ENCODE measurements around the gene ERCC2. TPM values are rescaled to one million over a fixed set of nuclear protein-coding genes. Genes with fewer than 3 reads are reported as not detected.
"Not testable (repeated sequence)": the region's sequence is repeated elsewhere in the genome, so short reads cannot be mapped to it uniquely, and the experiment has no call there.

Gene ERCC2
- total RNA-seq, result 10 to 100 TPM; 20.0 to 28.2 TPM

DNA sequence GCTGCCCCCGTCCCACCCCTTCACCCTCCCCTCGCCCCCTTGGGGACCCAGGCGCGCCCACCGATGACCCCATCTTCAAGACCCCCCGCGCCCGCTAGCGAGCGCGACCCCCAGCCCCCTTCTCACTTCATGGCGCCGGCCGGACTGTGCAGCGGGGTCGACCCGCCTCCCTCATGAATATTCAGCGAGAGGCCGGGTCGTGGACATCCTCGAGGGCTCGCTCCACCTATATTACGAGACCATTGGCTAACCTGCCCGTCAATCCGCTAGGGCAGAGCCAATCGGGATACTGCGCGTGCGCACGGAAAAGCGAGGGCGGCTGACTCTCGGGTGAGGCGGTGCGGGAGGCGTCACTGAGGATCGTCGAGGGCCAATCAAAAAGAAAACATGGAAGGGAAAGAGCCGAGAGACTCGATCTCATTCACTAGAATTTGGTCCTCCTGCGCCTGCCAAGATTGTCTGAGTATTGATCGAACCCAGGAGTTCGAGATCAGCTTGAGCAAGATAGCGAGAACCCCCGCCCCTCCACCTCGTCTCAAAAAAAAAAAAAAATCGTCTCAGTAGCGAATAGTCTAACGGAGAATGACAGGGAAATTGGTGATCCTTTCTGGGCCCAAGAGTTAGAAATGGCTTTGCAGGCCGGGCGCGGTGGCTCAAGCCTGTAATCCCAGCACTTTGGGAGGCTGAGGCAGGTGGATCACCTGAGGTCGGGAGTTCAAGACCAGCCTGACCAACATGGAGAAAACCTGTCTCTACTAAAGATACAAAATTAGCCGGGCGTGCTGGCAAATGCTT is at the start of gene ERCC2:
TSS of gene ERCC2 (minus strand) at position 164 of the 795 bp plus-strand sequence. CDS start at position 131, 33 bp downstream.
- H3K36me3 Mint-ChIP-seq, result no peaks in the 10 kb centered on the region
- peaks cover 5% of the 10 kb centered on the region for H3K27me3 Mint-ChIP-seq
- no peaks in the 10 kb centered on the region for H3K9me3 Mint-ChIP-seq
- POLR2A ChIA-PET, result interaction anchor here (0.5 to 1.3 kb wide), 4 partner anchors 16 to 35 kb away, joined by 3 to 4 read pairs (median 3); no protein-coding TSS in a partner anchor
- H3K27ac Mint-ChIP-seq, result peak within 1 kb of the TSS; percentile 99
- H3K4me3 Mint-ChIP-seq, result peak within 1 kb of the TSS; percentile 96
- H3K4me1 Mint-ChIP-seq, result peaks cover 14% of the 10 kb centered on the region
- peak; percentile 100 for ATAC-seq (ENCODE audit: low read depth)
- peak; percentile 99 for DNase-seq

DNA sequence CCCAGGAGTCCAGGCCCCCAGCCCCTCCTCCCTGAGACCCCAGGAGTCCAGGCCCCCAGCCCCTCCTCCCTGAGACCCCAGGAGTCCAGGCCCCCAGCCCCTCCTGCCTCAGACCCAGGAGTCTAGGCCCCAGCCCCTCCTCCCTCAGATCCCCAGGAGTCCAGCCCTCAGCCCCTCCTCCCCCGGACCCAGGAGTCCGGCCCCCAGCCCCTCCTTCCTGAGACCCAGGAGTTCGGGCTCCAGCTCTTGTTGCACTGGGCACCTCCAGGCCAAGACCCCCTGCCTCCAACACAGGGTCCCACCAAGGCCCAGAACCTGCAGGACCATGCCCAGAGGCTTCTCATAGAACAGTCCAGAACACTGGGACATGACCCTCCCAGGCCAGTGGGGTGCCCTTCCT is 49.5 kb upstream of the ERCC2 start:
- Mint-ChIP-seq H3K4me3 (peak overlapping the region; percentile 76), H3K27me3 (no peaks in the 10 kb centered on the region), H3K36me3 (peaks cover 20% of the 10 kb centered on the region), H3K4me1 (peaks cover 49% of the 10 kb centered on the region), H3K9me3 (no peaks in the 10 kb centered on the region), H3K27ac (peak overlapping the region; percentile 92)
- ATAC-seq (ENCODE audit: low read depth) (no peak), DNase-seq (no peak)
- POLR2A ChIA-PET, result interaction anchor here (1.0 to 1.6 kb wide), 3 partner anchors 11 to 48 kb away, joined by 3 to 4 read pairs (median 4); partner anchors contain the start of gene FOSB

DNA sequence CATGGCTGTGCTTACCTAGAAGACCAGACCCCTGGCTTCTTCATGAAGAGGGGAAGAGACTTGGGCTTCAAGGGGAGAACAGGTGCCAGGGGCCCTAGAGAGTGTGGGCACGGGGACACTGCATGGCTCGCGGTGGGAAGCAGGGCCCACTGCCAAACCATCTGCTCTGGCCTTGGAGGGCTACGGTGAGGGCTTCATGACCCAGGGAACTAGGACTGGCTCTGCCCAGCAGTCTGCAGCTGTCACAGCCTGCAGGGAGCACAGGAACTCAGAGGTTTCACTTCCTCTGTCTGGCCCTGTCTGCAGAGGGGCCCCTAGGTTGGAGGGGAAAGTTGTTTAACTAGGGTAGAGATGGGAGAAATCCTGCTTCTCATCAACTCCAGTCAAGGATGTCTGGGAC is 49.0 kb upstream of the ERCC2 start:
- Mint-ChIP-seq H3K27me3 (no peaks in the 10 kb centered on the region), H3K4me1 (peaks cover 46% of the 10 kb centered on the region), H3K4me3 (peak overlapping the region; percentile 76), H3K36me3 (peaks cover 20% of the 10 kb centered on the region), H3K9me3 (no peaks in the 10 kb centered on the region), H3K27ac (peak overlapping the region; percentile 92)
- DNase-seq, result peak; percentile 51
- POLR2A ChIA-PET, result interaction anchor here (1.0 to 1.6 kb wide), 4 partner anchors 9 to 48 kb away, joined by 3 to 5 read pairs (median 4); partner anchors contain the start of gene FOSB
- ATAC-seq (ENCODE audit: low read depth), result peak; percentile 59

DNA sequence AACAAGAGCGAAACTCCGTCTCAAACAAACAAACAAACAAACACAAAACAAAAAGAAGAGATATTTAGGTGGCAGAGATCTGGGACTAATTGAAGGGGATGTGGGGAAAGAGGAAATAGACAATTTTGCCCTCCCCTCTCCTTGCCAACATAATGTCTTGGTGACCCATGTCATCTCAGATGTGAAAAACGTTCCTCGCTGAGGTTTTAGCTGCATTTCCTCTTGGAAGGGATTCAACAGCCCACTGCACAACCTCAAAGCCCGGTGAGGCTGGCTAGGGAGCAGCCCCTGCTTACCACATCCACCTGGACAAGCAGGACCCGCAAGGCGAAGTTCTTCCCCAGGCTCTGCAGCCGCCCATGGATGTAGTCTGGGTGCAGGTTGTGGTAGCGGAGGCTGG is 48.4 kb upstream of the ERCC2 start:
- no peaks in the 10 kb centered on the region for H3K27me3 Mint-ChIP-seq
- no peak for DNase-seq
- POLR2A ChIA-PET, result interaction anchor here (1.0 to 1.6 kb wide), 4 partner anchors 9 to 49 kb away, joined by 3 to 5 read pairs (median 4); partner anchors contain the start of gene FOSB

DNA sequence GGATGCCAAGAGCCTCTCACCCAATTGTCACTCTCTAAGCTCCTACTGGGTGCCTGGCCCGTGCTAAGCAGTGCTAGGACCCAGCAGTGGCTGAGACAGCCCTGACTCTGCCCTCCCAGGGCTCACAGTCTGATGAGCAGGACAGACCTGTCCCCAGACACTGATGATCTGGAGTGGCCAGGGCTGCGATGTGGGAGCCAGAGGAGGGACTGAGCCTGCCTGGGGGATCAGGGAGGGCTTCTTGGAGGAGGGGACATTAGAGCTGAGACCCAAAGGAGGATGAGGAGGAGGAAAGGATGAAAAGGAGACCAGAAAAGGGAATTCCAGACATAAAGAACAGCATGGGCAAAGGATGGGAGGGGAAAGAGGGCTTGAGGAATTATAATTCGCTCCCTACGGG is 46.8 kb upstream of the ERCC2 start:
- Mint-ChIP-seq H3K9me3 (no peaks in the 10 kb centered on the region), H3K36me3 (peaks cover 21% of the 10 kb centered on the region)

More for the DNA sequence above, 48.4 kb upstream of the ERCC2 start:
- Mint-ChIP-seq H3K27ac (peak overlapping the region; percentile 92), H3K4me3 (peak overlapping the region; percentile 76), H3K9me3 (no peaks in the 10 kb centered on the region), H3K36me3 (peaks cover 20% of the 10 kb centered on the region), H3K4me1 (peaks cover 42% of the 10 kb centered on the region)
- ATAC-seq (ENCODE audit: low read depth), result no peak

DNA sequence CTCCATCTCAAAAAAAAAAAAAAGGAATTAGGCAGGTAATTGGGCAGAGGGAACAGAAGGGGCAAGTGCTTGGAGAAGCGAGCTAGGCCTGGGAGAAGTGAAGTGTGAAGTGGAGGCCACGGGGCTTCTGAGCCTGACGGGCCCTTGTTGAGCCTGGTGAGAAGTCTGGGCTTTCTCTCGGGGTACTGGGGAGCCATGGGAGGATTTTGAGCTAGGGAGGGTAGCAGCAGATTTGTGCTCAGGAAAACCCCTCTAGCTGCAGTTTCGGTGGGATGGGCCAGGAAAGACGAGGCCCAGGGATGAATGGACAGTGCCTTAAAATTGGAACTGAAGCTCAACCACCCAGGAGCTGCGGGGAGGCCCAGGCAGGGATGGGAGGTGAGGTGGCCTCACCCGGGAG is 44.1 kb upstream of the ERCC2 start:
- ATAC-seq (ENCODE audit: low read depth) (no peak), DNase-seq (no peak)
- Mint-ChIP-seq H3K9me3 (no peaks in the 10 kb centered on the region), H3K27me3 (no peaks in the 10 kb centered on the region), H3K27ac (peak overlapping the region; percentile 2), H3K36me3 (peaks cover 22% of the 10 kb centered on the region), H3K4me1 (peaks cover 14% of the 10 kb centered on the region), H3K4me3 (no peak overlapping the region)
- POLR2A ChIA-PET, result interaction anchor here (0.7 to 1.1 kb wide), 2 partner anchors 45 to 55 kb away, joined by 3 to 4 read pairs; no protein-coding TSS in a partner anchor

More for the DNA sequence above, 46.8 kb upstream of the ERCC2 start:
- no peak for ATAC-seq (ENCODE audit: low read depth)
- POLR2A ChIA-PET, result interaction anchor here (1.5 kb wide), 1 partner anchor 10 kb away, joined by 3 read pairs; no protein-coding TSS in a partner anchor
- DNase-seq, result no peak
- Mint-ChIP-seq H3K27ac (peak overlapping the region; percentile 72), H3K27me3 (no peaks in the 10 kb centered on the region), H3K4me3 (no peak overlapping the region), H3K4me1 (peaks cover 30% of the 10 kb centered on the region)

- no peak overlapping the region for H3K27ac Mint-ChIP-seq
- no peak for ATAC-seq (ENCODE audit: low read depth)
- no peak overlapping the region for H3K4me3 Mint-ChIP-seq
- DNase-seq, result no peak
- H3K27me3 Mint-ChIP-seq, result no peaks in the 10 kb centered on the region
- POLR2A ChIA-PET, result interaction anchor here (0.5 kb wide), 1 partner anchor 126 kb away, joined by 4 read pairs; no protein-coding TSS in a partner anchor
- no peaks in the 10 kb centered on the region for H3K9me3 Mint-ChIP-seq
- H3K4me1 Mint-ChIP-seq, result peaks cover 4% of the 10 kb centered on the region
- peaks cover 19% of the 10 kb centered on the region for H3K36me3 Mint-ChIP-seq
These were observed 43.1 kb upstream of the ERCC2 start for GRCh38 chr19:45413497-45413896.

GRCh38 chr19:45410330-45410729 is 40.0 kb upstream of the ERCC2 start:
- not testable (repeated sequence) for H3K4me3 Mint-ChIP-seq; H3K27me3 Mint-ChIP-seq; H3K36me3 Mint-ChIP-seq; H3K9me3 Mint-ChIP-seq; DNase-seq; H3K27ac Mint-ChIP-seq; ATAC-seq (ENCODE audit: low read depth)
- H3K4me1 Mint-ChIP-seq, result peaks cover 11% of the 10 kb centered on the region
- POLR2A ChIA-PET, result interaction anchor here (1.1 kb wide), 1 partner anchor 13 kb away, joined by 5 read pairs; the partner anchor contains the start of gene ERCC1

DNA sequence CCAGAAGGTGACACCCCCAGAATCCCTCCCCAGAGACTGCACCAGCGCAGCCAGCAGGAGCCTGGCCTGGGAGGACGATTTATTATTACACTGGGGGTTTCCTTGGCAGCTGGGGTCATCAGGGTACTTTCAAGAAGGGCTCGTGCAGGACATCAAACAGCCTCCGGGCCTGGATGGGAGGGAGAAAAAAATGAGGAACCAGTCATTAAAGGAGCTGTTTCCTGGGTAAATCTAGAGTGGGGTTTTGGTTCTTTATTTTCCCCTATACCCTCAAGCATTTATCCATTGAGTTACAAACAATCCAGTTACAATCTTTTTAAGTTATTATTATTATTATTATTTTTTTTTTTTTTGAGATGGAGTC is 39.2 kb upstream of the ERCC2 start:
- Mint-ChIP-seq H3K4me3 (no peak overlapping the region), H3K27ac (no peak overlapping the region), H3K9me3 (no peaks in the 10 kb centered on the region), H3K36me3 (peaks cover 7% of the 10 kb centered on the region), H3K4me1 (peaks cover 16% of the 10 kb centered on the region), H3K27me3 (no peaks in the 10 kb centered on the region)
- DNase-seq (no peak), ATAC-seq (ENCODE audit: low read depth) (no peak)
- POLR2A ChIA-PET, result interaction anchor here (0.7 to 1.1 kb wide), 3 partner anchors 10 to 322 kb away, joined by 3 to 5 read pairs (median 4); partner anchors contain the start of gene ERCC1

DNA sequence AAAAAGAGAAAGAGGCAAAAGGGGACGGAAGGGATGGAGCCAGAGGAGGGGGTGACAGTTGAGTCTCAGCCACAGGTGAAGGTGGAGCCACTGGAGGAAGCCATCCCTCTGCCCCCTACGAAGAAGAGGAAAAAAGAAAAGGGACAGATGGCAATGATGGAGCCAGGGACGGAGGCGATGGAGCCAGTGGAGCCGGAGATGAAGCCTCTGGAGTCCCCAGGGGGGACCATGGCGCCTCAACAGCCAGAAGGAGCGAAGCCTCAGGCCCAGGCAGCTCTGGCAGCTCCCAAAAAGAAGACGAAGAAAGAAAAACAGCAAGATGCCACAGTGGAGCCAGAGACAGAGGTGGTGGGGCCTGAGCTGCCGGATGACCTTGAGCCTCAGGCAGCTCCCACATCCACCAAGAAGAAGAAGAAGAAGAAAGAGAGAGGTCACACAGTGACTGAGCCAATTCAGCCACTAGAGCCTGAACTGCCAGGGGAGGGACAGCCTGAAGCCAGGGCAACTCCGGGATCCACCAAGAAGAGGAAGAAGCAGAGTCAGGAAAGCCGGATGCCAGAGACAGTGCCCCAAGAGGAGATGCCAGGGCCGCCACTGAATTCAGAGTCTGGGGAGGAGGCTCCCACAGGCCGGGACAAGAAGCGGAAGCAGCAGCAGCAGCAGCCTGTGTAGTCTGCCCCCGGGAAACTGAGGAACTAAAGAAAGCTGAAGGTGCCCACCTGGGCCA is 38.6 kb upstream of the ERCC2 start:
- Mint-ChIP-seq H3K27me3 (peaks cover 5% of the 10 kb centered on the region), H3K27ac (peak overlapping the region; percentile 7), H3K4me1 (peaks cover 20% of the 10 kb centered on the region), H3K9me3 (no peaks in the 10 kb centered on the region), H3K36me3 (peaks cover 8% of the 10 kb centered on the region), H3K4me3 (no peak overlapping the region)
- DNase-seq, result no peak
- POLR2A ChIA-PET, result interaction anchor here (0.7 to 1.2 kb wide), 3 partner anchors 10 to 323 kb away, joined by 3 to 4 read pairs (median 3); no protein-coding TSS in a partner anchor
- no peak for ATAC-seq (ENCODE audit: low read depth)

DNA sequence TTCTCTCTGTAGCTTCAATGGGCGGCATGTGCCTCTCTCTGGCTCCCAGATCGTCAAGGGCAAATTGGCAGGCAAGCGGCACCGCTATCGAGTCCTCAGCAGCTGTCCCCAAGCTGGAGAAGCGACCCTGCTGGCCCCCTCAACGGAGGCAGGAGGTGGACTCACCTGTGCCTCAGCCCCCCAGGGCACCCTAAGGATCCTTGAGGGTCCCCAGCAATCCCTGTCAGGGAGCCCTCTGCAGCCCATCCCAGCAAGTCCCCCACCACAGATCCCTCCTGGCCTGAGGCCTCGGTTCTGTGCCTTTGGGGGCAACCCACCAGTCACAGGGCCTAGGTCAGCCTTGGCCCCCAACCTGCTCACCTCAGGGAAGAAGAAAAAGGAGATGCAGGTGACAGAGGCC is 37.7 kb upstream of the ERCC2 start:
- peaks cover 14% of the 10 kb centered on the region for H3K27me3 Mint-ChIP-seq
- peaks cover 25% of the 10 kb centered on the region for H3K4me1 Mint-ChIP-seq
- POLR2A ChIA-PET, result interaction anchor here (0.8 to 1.2 kb wide), 3 partner anchors 8 to 12 kb away, joined by 3 read pairs; no protein-coding TSS in a partner anchor
- peak overlapping the region; percentile 35 for H3K4me3 Mint-ChIP-seq
- ATAC-seq (ENCODE audit: low read depth) (no peak), DNase-seq (no peak)
- H3K36me3 Mint-ChIP-seq, result peaks cover 9% of the 10 kb centered on the region
- H3K9me3 Mint-ChIP-seq, result no peaks in the 10 kb centered on the region
- peak overlapping the region; percentile 19 for H3K27ac Mint-ChIP-seq

DNA sequence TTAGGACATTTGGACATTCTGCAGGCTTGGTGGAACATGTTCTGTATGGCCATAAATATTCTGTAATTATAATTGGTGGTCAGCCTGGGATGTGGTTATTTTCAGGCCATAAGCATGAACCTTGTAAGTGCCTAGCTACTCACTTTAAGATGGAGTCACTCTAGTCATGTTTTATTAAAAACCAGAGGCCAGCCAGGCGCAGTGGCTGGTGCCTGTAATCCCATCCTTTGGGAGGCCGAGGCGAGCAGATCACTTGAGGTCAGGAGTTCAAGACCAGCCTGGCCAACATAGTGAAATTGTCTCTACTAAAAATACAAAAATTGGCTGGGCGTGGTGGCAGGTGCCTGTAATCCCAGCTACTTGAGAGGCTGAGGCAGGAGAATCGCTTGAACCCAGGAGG is 37.2 kb upstream of the ERCC2 start:
- peaks cover 25% of the 10 kb centered on the region for H3K4me1 Mint-ChIP-seq
- H3K9me3 Mint-ChIP-seq; H3K27ac Mint-ChIP-seq; DNase-seq; H3K36me3 Mint-ChIP-seq; ATAC-seq (ENCODE audit: low read depth): not testable (repeated sequence)
- H3K27me3 Mint-ChIP-seq, result peaks cover 19% of the 10 kb centered on the region
- peak overlapping the region; percentile 96 for H3K4me3 Mint-ChIP-seq
- POLR2A ChIA-PET, result interaction anchor here (0.6 to 1.2 kb wide), 4 partner anchors 9 to 1452 kb away, joined by 3 read pairs; no protein-coding TSS in a partner anchor

GRCh38 chr19:45407091-45407375 is 36.7 kb upstream of the ERCC2 start:
- H3K4me1 Mint-ChIP-seq, result peaks cover 25% of the 10 kb centered on the region
- POLR2A ChIA-PET, result interaction anchor here (1.1 kb wide), 1 partner anchor 9 kb away, joined by 3 read pairs; no protein-coding TSS in a partner anchor
- no peak for ATAC-seq (ENCODE audit: low read depth)
- H3K27me3 Mint-ChIP-seq, result peaks cover 21% of the 10 kb centered on the region
- DNase-seq, result no peak
- H3K36me3 Mint-ChIP-seq, result peaks cover 5% of the 10 kb centered on the region
- no peaks in the 10 kb centered on the region for H3K9me3 Mint-ChIP-seq
- peak overlapping the region; percentile 91 for H3K27ac Mint-ChIP-seq
- H3K4me3 Mint-ChIP-seq, result peak overlapping the region; percentile 96

Data from activated naive CD8-positive, alpha-beta T cell treated with anti-CD3 and anti-CD28 coated beads, Interleukin-2, amount 10 ng/mL, durations not matched to agents 7 days and 5 days (primary cell).